ENCODE measurements around the gene TMEM163.

The TMEM163 gene

GRCh38 chr2:134704173-134704572 lies 14.6 kb downstream of the TMEM163 start:
- POLR2A ChIA-PET = no interaction called here
- TF ChIP-seq CTCF (IDR thresholded peaks at IDR 0.05; ENCODE audit: control extremely low read depth, extremely low read depth, low read depth, missing control alignments) = no peak
- CTCF ChIA-PET = interaction anchor here (0.9 to 2.9 kb wide), 5 partner anchors 9 to 254 kb away, joined by 3 to 11 read pairs (median 3); no protein-coding TSS in a partner anchor
- DNase-seq (ENCODE audit: extremely low spot score) = no peak

- no peak for TF ChIP-seq CTCF (IDR thresholded peaks at IDR 0.05; ENCODE audit: control extremely low read depth, extremely low read depth, low read depth, missing control alignments)
- no peak for DNase-seq (ENCODE audit: extremely low spot score)
- ChIA-PET POLR2A (no interaction called here), CTCF (interaction anchor here (0.8 to 2.9 kb wide), 6 partner anchors 8 to 253 kb away, joined by 3 to 11 read pairs (median 3); no protein-coding TSS in a partner anchor)
Measured at GRCh38 chr2:134703426-134703825, 15.4 kb downstream of the TMEM163 start.

GRCh38 chr2:134700730-134701129 lies 18.1 kb downstream of the TMEM163 start:
- POLR2A ChIA-PET = no interaction called here

GRCh38 chr2:134694411-134694810 lies 24.4 kb downstream of the TMEM163 start:
- ChIA-PET CTCF (interaction anchor here (1.2 to 3.8 kb wide), 3 partner anchors 9 to 45 kb away, joined by 3 to 23 read pairs (median 11); no protein-coding TSS in a partner anchor), POLR2A (no interaction called here)
- DNase-seq (ENCODE audit: extremely low spot score) = no peak
- TF ChIP-seq CTCF (IDR thresholded peaks at IDR 0.05; ENCODE audit: control extremely low read depth, extremely low read depth, low read depth, missing control alignments) = no peak

More at GRCh38 chr2:134700730-134701129, 18.1 kb downstream of the TMEM163 start:
- TF ChIP-seq CTCF (IDR thresholded peaks at IDR 0.05; ENCODE audit: control extremely low read depth, extremely low read depth, low read depth, missing control alignments) = no peak
- CTCF ChIA-PET = interaction anchor here (0.9 to 1.0 kb wide), 2 partner anchors 11 to 15 kb away, joined by 3 read pairs; no protein-coding TSS in a partner anchor
- DNase-seq (ENCODE audit: extremely low spot score) = no peak

GRCh38 chr2:134693359-134694330 lies 25.2 kb downstream of the TMEM163 start:
- ChIA-PET CTCF (interaction anchor here (1.2 to 3.8 kb wide), 3 partner anchors 8 to 46 kb away, joined by 3 to 23 read pairs (median 11); no protein-coding TSS in a partner anchor), POLR2A (no interaction called here)
- DNase-seq (ENCODE audit: extremely low spot score) = no peak
- no peak for TF ChIP-seq CTCF (IDR thresholded peaks at IDR 0.05; ENCODE audit: control extremely low read depth, extremely low read depth, low read depth, missing control alignments)

- peak; percentile 32 for TF ChIP-seq CTCF (IDR thresholded peaks at IDR 0.05; ENCODE audit: control extremely low read depth, extremely low read depth, low read depth, missing control alignments)
- CTCF ChIA-PET = interaction anchor here (1.0 kb wide), 1 partner anchor 12 kb away, joined by 3 read pairs; no protein-coding TSS in a partner anchor
- POLR2A ChIA-PET = no interaction called here
- no peak for DNase-seq (ENCODE audit: extremely low spot score)
Measured at GRCh38 chr2:134692499-134692898, 26.3 kb downstream of the TMEM163 start.
